GM12873 (cell line): ENCODE measurements around the gene TCEA2.

Experiments used
- CTCF ChIP-seq: IDR thresholded peaks from 2 replicates; pipeline ENCODE4 v1.5.1; 2012; ENCODE audit warnings: low read depth, mild to moderate bottlenecking, moderate library complexity, low read length, control low read depth; ENCODE audit not compliant: insufficient read depth; ENCODE audit errors: missing control alignments

Gene TCEA2

GRCh38 chr20:64110411-64111068 lies 47.5 kb downstream of the TCEA2 start:
- TF ChIP-seq CTCF: no peak

- TF ChIP-seq CTCF: no peak
Observed at GRCh38 chr20:64111841-64112641, 49.0 kb downstream of the TCEA2 start.

GRCh38 chr20:64112691-64113443 lies 49.9 kb downstream of the TCEA2 start:
- TF ChIP-seq CTCF: no peak

GRCh38 chr20:64113444-64113775 lies 50.4 kb downstream of the TCEA2 start:
- no peak for TF ChIP-seq CTCF

GRCh38 chr20:64113796-64114355 lies 50.9 kb downstream of the TCEA2 start:
- TF ChIP-seq CTCF: no peak

- no peak for TF ChIP-seq CTCF
Observed at GRCh38 chr20:64114356-64114971, 51.5 kb downstream of the TCEA2 start.
